OCI-LY7 (cell line): Measurements from ENCODE around the gene RRP12.

Source experiments
- EZH2phosphoT487 ChIP-seq: fragments of 200-600 bp; sonication (generic); IDR thresholded peaks from 2 replicates; pipeline ENCODE4 v1.6.1; 2018; ENCODE audit warnings: low read depth, borderline replicate concordance, mild to moderate bottlenecking, mixed run types, antibody characterized with exemption, low read length, moderate library complexity, mixed read lengths
- TF ChIP-seq, protein P1 (sequence below): fragments of 200-600 bp; sonication (generic); conservative IDR thresholded peaks from 2 replicates; pipeline ENCODE4 v1.5.1; 2014; ENCODE audit warnings: mild to moderate bottlenecking, antibody characterized with exemption, low read length, moderate library complexity, mixed read lengths

DNA sequence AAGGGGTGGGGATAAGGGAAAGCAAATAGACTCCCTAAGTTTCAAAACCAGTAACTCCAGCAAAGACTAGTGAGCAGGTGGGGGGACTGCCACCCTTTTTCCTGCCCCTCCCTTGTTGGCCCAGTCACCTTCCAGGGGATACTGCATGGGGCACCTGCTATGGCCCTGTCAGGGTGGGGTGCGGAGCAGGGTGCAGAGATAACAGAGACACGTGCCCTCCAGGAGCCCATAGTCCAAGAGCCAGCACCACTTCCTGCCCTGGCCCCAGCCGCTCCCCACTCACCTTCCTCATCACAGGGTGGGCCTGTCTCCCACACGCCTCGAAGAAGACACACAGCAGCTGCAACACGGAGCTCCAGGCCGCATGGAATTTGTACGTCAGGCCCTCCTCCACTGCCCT lies 20.6 kb downstream of the RRP12 start:
- TF ChIP-seq, protein P1, sequence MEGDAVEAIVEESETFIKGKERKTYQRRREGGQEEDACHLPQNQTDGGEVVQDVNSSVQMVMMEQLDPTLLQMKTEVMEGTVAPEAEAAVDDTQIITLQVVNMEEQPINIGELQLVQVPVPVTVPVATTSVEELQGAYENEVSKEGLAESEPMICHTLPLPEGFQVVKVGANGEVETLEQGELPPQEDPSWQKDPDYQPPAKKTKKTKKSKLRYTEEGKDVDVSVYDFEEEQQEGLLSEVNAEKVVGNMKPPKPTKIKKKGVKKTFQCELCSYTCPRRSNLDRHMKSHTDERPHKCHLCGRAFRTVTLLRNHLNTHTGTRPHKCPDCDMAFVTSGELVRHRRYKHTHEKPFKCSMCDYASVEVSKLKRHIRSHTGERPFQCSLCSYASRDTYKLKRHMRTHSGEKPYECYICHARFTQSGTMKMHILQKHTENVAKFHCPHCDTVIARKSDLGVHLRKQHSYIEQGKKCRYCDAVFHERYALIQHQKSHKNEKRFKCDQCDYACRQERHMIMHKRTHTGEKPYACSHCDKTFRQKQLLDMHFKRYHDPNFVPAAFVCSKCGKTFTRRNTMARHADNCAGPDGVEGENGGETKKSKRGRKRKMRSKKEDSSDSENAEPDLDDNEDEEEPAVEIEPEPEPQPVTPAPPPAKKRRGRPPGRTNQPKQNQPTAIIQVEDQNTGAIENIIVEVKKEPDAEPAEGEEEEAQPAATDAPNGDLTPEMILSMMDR, result no peak
- TF ChIP-seq EZH2phosphoT487, result no peak
